ENCODE data around the gene NFE2L1. TPM values are rescaled to one million over a fixed set of nuclear protein-coding genes. Genes with fewer than 3 reads are reported as not detected.
A peak's percentile ranks its signal among the peaks of the same experiment; 100 is the strongest.
"Not testable (repeated sequence)": the region's sequence is repeated elsewhere in the genome, so short reads cannot be mapped to it uniquely, and the experiment has no call there.

The NFE2L1 gene
- total RNA-seq, 1 donor from 2014 or later = 124 TPM

- peaks cover 15% of the 10 kb centered on the region for H3K36me3 Mint-ChIP-seq (ENCODE audit: insufficient read depth)
- H3K4me3 Mint-ChIP-seq (ENCODE audit: low read depth) = no peak overlapping the region
- no peak for TF ChIP-seq CTCF (IDR thresholded peaks at IDR 0.05; ENCODE audit: unreplicated experiment)
- peak overlapping the region; percentile 71 for H3K27ac Mint-ChIP-seq
- no peaks in the 10 kb centered on the region for H3K27me3 Mint-ChIP-seq
- DNase-seq (ENCODE audit: low spot score, unreplicated experiment) = no peak
- H3K9me3 Mint-ChIP-seq (ENCODE audit: low read depth) = no peaks in the 10 kb centered on the region
- peaks cover 4% of the 10 kb centered on the region for H3K4me1 Mint-ChIP-seq (ENCODE audit: low read depth)
Observed at GRCh38 chr17:48066656-48067055, 18.5 kb downstream of the NFE2L1 start.

- Mint-ChIP-seq H3K36me3 (ENCODE audit: insufficient read depth) (peaks cover 15% of the 10 kb centered on the region), H3K9me3 (ENCODE audit: low read depth) (no peaks in the 10 kb centered on the region), H3K27ac (no peak overlapping the region), H3K4me3 (ENCODE audit: low read depth) (no peak overlapping the region), H3K4me1 (ENCODE audit: low read depth) (peaks cover 4% of the 10 kb centered on the region), H3K27me3 (no peaks in the 10 kb centered on the region)
- no peak for DNase-seq (ENCODE audit: low spot score, unreplicated experiment)
- TF ChIP-seq CTCF (IDR thresholded peaks at IDR 0.05; ENCODE audit: unreplicated experiment) = no peak
Observed at GRCh38 chr17:48067245-48067644, 19.1 kb downstream of the NFE2L1 start.

GRCh38 chr17:48067808-48068207, 19.6 kb downstream of the NFE2L1 start:
- not testable (repeated sequence) for H3K27ac Mint-ChIP-seq; H3K27me3 Mint-ChIP-seq; H3K4me3 Mint-ChIP-seq (ENCODE audit: low read depth); H3K4me1 Mint-ChIP-seq (ENCODE audit: low read depth); DNase-seq (ENCODE audit: low spot score, unreplicated experiment); H3K9me3 Mint-ChIP-seq (ENCODE audit: low read depth)
- H3K36me3 Mint-ChIP-seq (ENCODE audit: insufficient read depth) = peaks cover 17% of the 10 kb centered on the region

- no peaks in the 10 kb centered on the region for H3K9me3 Mint-ChIP-seq (ENCODE audit: low read depth)
- peaks cover 4% of the 10 kb centered on the region for H3K4me1 Mint-ChIP-seq (ENCODE audit: low read depth)
- TF ChIP-seq CTCF (IDR thresholded peaks at IDR 0.05; ENCODE audit: unreplicated experiment) = peak; percentile 47
- H3K27ac Mint-ChIP-seq = peak overlapping the region; percentile 88
- H3K4me3 Mint-ChIP-seq (ENCODE audit: low read depth) = no peak overlapping the region
- H3K27me3 Mint-ChIP-seq = no peaks in the 10 kb centered on the region
- H3K36me3 Mint-ChIP-seq (ENCODE audit: insufficient read depth) = peaks cover 19% of the 10 kb centered on the region
- DNase-seq (ENCODE audit: low spot score, unreplicated experiment) = no peak
Observed at GRCh38 chr17:48068491-48068961, 20.4 kb downstream of the NFE2L1 start.

GRCh38 chr17:48070195-48070594, 22.0 kb downstream of the NFE2L1 start:
- Mint-ChIP-seq H3K27ac (no peak overlapping the region), H3K36me3 (ENCODE audit: insufficient read depth) (peaks cover 26% of the 10 kb centered on the region), H3K27me3 (no peaks in the 10 kb centered on the region), H3K4me3 (ENCODE audit: low read depth) (no peak overlapping the region), H3K4me1 (ENCODE audit: low read depth) (peaks cover 3% of the 10 kb centered on the region), H3K9me3 (ENCODE audit: low read depth) (no peaks in the 10 kb centered on the region)
- TF ChIP-seq CTCF (IDR thresholded peaks at IDR 0.05; ENCODE audit: unreplicated experiment) = no peak
- DNase-seq (ENCODE audit: low spot score, unreplicated experiment) = no peak

- no peak for DNase-seq (ENCODE audit: low spot score, unreplicated experiment)
- no peak for TF ChIP-seq CTCF (IDR thresholded peaks at IDR 0.05; ENCODE audit: unreplicated experiment)
- Mint-ChIP-seq H3K27ac (no peak overlapping the region), H3K4me3 (ENCODE audit: low read depth) (no peak overlapping the region), H3K4me1 (ENCODE audit: low read depth) (peaks cover 3% of the 10 kb centered on the region), H3K9me3 (ENCODE audit: low read depth) (no peaks in the 10 kb centered on the region), H3K27me3 (no peaks in the 10 kb centered on the region), H3K36me3 (ENCODE audit: insufficient read depth) (peaks cover 28% of the 10 kb centered on the region)
Observed at GRCh38 chr17:48071654-48072053, 23.5 kb downstream of the NFE2L1 start.

GRCh38 chr17:48072811-48073210, 24.7 kb downstream of the NFE2L1 start:
- Mint-ChIP-seq H3K36me3 (ENCODE audit: insufficient read depth) (peaks cover 28% of the 10 kb centered on the region), H3K27ac (peak overlapping the region; percentile 52)
- not testable (repeated sequence) for H3K4me1 Mint-ChIP-seq (ENCODE audit: low read depth); H3K4me3 Mint-ChIP-seq (ENCODE audit: low read depth); DNase-seq (ENCODE audit: low spot score, unreplicated experiment); H3K27me3 Mint-ChIP-seq; H3K9me3 Mint-ChIP-seq (ENCODE audit: low read depth)

- H3K27me3 Mint-ChIP-seq; H3K27ac Mint-ChIP-seq; H3K4me3 Mint-ChIP-seq (ENCODE audit: low read depth); DNase-seq (ENCODE audit: low spot score, unreplicated experiment); H3K4me1 Mint-ChIP-seq (ENCODE audit: low read depth); H3K9me3 Mint-ChIP-seq (ENCODE audit: low read depth): not testable (repeated sequence)
- H3K36me3 Mint-ChIP-seq (ENCODE audit: insufficient read depth) = peaks cover 24% of the 10 kb centered on the region
Observed at GRCh38 chr17:48073566-48074094, 25.5 kb downstream of the NFE2L1 start.

All from progenitor cell of endocrine pancreas (in vitro differentiated cells).